Hippocampal formation (tissue), 2 donors: ENCODE results near the gene RABEPK.
A peak's percentile ranks its signal among the peaks of the same experiment; 100 is the strongest.
"Not testable (repeated sequence)": the region's sequence is repeated elsewhere in the genome, so short reads cannot be mapped to it uniquely, and the experiment has no call there.

ENCODE experiments used
- DNase-seq, 2 donors: peaks; one replicate each; lab custom pipeline; 2025; lab: John Stamatoyannopoulos, UW

Gene RABEPK

DNA sequence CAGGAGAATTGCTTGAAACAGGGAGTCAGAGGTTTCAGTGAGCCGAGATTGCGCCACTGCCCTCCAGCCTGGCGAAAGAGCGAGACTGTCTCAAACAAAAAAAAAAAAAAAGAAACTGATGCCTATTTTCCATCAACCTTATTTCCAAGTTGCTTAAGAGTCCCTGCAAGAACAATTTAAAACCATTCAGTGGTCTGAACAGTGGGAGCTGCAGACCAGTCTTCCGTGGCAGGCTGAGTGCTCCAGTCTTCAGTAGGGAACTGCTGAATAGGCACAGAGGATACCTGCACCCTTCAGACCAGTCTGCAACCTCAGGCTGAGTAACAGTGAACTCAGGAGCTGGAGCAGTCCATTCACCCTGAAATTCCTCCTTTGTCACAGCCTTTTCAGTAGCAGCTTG is 5.9 kb upstream of the RABEPK start:
- DNase-seq: not testable (repeated sequence)

DNA sequence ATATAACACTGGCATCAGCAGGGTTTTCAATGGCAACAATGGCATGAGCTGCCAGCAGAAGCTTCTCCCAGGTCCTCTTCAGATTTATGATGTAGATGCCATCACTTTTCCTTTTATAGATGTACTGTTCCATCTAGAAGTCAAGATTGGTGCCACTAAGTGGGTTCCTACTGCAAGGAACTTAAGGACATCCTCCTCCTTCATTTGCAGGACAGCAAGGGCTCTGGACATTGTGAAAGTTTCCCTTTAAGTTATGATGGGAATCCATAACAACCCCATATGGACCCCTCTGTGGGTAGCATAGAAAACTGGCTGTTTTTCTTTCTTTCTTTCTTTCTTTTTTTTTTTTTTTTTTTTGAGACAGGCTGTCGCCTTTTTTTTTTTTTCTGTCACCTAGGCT is 4.8 kb upstream of the RABEPK start:
- not testable (repeated sequence) for DNase-seq

DNA sequence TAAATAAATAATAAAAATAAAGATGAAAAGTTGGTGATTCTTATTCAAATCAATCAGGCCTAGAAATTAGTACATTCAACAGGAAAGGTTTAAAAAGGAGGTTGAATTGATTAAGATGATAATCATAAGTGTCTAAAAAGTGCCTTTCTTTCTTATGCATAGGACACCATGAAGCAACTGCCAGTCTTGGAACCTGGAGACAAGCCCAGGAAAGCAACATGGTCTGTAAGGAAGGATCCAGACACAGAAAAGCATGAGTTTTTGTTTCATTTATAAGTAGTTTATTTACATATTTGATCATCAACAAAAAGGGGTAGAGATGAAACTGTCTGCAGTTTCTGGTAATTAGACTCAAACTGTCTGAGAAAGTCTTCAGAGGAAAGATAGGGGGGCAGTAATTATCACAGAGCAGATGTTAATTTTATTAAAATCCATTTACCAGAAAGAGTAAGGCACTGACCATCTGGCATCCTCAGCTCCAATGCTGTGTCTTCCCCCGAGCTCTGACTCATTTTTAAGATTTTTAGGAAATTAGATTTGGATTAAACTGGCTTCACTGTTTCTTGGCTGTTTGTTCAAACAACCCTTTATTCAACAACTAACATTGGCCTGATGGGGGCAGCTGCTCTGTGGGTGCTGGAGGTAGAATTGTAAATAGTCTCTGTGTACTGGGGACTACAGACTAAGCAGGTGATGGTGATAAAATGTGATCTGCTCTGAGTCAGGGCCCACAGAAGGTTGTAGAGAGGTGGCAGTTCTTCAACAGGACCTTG is 2.7 kb downstream of the RABEPK start:
- DNase-seq: no peak

DNA sequence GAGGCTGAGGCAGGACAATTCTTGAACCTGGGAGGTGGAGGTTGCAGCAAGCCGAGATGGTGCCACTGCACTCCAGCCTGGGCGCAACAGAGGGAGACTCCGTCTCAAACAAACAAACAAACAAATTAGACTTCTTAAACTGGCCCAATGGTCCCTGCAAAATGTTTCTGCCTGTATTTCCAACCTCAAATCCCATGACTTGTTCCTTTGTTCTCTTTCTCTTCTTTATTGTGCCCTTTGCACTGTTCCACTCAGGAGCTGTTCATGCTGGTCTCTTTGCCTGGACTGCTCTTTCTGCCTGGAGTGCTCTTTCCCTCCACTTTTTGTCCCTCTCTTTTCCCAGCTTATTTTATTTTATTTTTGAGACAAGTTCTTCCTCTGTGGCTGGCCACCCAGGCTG is 4.1 kb downstream of the RABEPK start:
- DNase-seq: no peak

DNA sequence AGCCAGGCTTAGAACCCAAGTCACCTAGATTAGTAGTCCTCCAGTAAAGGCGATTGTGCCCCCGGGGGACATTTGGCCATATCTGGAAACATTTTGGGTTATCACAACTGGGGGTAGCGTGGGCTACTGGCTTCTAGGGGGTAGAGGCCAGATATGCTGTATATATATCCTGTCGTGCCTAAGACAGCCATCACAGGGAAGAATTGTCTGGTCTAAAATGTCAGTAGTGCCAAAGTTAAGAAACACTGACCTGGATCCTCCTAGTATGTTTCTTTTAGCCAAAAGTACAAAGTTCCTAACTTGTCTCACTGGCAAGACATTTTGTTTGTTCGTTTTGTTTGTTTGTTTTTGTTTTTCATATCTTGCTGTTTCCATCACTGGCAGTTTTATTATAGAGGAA is 13.8 kb downstream of the RABEPK start:
- no peak for DNase-seq

DNA sequence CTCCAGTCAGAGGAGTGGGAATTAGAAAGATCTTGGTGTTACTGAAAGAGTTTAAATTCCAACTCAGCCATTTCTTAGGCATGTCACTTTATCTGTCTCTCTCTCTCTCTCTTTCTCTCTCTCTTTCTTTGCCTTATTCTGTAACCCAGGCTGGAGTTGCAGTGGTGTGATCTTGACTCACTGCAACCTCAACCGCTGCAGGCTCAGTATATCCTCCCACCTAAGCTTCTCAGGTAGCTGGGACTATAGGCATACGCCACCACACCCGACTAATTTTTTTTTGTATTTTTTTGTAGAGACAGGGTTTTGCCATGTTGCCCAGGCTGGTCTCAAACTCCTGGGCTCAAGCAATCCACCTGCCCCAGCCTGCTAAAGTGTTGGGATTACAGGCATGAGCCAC is 18.3 kb downstream of the RABEPK start:
- DNase-seq: no peak

DNA sequence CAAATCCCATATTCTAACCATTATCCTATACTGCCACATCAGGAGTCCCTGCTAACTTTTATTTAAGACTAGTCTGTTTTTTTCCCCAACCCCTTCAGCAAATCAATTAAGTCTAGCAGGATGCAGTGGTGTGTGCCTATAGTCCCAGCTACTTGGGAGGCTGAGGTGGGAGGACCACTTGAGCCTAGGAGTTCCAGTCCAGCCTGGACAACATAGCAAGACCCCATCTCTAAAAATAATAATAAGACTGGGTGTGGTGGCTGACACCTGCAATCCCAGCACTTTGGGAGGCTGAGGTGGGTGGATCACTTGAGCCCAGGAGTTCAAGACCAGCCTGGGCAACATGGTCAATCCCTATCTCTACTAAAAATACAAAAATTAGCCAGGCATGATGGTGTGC is 24.5 kb downstream of the RABEPK start:
- DNase-seq: not testable (repeated sequence)

DNA sequence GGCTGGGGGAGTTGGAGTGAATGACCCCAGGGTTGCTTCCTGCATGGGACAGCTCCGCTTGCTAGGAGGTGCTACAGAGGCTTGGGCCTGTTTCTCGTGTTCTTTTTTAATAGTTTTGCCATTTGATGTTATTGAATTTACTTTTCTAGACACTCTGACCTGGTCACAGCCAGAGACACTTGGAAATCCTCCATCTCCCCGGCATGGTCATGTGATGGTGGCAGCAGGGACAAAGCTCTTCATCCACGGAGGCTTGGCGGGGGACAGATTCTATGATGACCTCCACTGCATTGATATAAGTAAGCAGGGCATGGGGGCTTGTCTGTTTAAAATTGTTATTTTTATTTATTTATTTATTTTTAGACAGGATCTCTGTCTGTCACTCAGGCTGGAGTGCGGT is 27.4 kb downstream of the RABEPK start:
- no peak for DNase-seq

DNA sequence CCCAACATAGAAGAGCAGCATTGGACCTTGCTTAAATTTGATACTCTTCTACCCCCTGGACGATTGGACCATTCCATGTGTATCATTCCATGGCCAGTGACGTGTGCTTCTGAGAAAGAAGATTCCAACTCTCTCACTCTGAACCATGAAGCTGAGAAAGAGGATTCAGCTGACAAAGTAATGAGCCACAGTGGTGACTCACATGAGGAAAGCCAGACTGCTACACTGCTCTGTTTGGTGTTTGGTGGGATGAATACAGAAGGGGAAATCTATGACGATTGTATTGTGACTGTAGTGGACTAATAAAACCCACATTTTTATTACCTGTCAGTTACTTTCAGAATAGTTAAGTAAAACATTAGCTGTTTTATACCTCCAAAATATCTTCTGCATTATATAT is 33.3 kb downstream of the RABEPK start:
- DNase-seq: no peak

DNA sequence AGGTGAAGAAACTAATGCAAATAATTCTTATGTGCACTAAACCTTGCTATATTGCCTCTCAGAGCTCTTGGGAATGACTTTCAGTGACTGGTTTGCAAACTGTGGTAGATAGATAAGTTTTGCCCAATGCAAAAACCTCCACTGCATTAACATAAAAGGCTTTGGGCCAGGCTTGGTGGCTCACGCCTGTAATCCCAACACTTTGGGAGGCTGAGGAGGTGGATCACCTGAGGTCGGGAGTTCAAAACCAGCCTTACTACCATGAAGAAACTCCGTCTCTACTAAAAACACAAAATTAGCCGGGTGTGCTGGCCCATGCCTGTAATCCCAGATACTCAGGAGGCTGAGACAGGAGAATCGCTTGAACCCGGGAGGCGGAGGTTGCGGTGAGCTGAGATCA is 33.8 kb downstream of the RABEPK start:
- DNase-seq: not testable (repeated sequence)

DNA sequence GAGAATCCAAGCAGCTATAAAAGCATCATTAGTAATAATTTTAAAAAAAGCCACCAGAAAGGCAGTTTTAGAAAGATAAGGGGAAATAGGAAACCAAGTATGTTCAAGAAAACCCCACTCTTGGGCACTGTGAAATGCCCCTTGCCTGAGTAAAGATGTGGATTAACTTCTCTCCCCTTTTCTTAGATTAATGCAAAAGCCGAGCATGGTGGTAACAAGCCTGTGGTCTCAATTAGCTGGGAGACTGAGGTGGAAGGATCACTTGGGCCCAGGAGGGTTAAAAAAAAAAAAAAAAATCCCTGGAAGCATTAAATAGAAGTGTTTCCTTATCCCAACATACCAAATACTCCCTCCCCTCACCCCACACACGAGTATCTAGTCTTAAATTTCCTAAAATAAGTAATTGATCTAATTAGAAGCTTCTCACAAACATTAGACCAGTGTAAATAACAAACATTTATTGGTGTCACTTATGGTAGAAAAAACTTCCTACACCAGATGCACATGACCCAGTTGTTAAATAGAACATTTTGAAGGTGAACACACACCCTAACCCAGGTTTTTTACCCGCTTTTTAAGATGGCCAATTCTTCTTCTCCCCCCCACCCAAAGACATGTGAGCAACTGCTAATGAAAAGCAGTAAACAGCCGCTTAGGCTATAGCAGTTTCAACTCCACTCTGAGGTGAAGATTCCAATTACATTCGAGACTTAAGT is 35.6 kb downstream of the RABEPK start:
- DNase-seq: no peak

DNA sequence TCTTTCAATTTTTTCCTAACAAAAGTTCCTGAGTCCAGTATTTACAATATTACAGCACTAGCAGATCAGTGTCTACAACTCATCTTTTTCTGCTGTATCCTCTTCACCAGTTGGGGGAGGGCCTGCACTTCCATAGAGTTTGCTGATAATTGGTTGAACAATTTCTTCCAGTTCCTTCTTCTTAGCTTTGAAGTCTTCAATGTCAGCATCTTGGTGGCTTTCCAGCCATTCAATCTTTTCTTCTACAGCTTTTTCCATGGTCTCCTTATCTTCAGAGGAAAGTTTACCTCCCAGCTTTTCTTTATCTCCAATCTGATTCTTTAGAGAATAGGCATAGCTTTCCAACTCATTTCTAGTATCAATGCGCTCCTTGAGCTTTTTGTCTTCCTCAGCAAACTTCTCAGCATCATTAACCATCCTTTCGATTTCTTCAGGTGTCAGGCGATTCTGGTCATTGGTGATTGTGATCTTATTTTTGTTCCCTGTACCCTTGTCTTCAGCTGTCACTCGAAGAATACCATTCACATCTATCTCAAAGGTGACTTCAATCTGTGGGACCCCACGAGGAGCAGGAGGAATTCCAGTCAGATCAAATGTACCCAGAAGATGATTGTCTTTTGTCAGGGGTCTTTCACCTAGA is 36.3 kb downstream of the RABEPK start:
- DNase-seq: not testable (repeated sequence)

DNA sequence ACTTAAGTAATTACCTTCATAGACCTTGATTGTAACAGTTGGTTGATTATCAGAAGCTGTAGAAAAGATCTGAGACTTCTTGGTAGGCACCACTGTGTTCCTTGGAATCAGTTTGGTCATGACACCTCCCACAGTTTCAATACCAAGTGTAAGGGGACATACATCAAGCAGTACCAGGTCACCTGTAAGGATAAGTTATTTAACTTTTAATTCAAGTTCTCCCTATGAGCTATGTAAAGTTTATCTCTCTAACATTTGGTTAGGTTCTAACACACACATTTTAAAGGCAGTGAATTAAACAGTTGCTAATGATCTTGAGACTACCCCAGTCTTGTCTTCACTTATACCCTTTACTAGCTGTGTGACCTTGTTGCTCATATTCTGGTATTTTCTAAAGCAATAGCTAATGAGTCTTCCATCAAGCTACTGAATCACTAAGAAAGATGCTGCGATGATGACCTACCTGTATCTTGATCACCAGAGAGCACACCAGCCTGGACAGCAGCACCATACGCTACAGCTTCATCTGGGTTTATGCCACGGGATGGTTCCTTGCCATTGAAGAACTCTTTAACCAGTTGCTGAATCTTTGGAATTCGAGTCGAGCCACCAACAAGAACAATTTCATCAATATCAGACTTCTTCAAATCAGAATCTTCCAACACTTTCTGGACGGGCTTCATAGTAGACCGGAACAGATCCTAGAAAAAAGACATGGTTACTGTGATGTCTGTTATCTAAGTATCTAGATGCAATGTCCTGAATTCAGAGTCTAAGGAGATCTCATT is 38.0 kb downstream of the RABEPK start:
- no peak for DNase-seq

DNA sequence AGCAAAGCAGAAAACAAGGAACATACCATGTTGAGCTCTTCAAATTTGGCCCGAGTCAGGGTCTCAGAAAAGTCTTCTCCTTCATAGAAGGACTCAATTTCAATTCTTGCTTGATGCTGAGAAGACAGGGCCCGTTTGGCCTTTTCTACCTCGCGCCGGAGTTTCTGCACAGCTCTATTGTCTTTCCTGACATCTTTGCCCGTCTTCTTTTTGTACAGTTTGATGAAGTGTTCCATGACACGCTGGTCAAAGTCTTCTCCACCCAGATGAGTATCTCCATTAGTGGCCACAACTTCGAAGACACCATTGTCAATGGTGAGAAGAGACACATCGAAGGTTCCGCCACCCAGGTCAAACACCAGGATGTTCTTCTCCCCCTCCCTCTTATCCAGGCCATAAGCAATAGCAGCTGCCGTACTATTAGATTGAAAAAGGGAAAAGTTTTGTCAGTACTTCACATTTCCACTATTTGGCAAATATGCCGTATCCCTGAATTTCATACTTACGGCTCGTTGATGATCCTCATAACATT is 38.6 kb downstream of the RABEPK start:
- no peak for DNase-seq

DNA sequence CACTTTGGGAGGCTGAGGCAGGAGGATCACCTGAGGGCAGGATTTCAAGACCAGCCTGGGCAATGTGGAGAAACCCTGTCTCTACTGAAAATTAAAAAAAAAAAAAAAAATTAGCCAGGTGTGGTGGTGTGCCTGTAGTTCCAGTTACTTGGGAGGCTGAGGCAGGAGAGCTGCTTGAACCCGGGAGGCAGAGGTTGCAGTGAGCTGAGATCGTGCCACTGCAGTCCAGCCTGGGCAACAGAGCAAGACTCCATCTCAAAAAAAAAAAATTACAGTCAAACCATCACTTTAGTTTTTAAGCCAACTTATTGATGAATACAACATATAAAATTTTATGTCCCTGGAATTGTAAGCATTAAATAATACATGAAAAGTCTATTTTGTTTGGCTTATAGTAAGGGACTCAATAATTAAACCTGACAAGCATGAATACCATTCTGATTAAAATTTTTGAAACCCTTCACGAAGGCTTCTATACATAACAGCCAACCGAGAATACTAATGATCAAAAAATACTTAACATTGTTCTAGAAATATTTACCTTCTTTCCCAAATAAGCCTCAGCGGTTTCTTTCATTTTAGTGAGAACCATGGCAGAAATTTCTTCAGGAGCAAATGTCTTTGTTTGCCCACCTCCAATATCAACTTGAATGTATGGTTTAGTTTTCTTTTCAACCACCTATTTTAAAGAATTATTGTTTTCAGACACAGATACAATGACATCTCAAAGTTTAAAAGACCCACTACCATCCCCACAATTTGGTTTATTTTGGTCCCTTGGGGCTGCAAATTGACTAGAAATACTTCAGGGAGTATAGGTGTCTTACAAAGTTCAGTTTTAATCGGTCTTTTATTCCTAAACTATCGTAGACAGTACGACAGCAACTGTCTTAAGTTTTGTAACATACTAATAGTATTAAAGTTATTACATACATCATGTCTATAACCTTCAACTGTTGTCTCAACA is 39.6 kb downstream of the RABEPK start:
- no peak for DNase-seq

DNA sequence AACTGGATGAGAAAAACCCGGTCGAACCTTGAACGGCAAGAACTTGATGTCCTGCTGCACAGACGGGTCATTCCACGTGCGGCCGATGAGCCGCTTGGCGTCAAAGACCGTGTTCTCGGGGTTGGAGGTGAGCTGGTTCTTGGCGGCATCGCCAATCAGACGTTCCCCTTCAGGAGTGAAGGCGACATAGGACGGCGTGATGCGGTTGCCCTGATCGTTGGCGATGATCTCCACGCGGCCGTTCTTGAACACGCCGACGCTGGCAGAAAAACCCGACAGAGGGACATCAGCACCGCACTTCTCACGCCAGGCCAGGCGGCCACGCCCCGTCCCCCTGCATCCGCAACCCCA is 40.3 kb downstream of the RABEPK start:
- no peak for DNase-seq

DNA sequence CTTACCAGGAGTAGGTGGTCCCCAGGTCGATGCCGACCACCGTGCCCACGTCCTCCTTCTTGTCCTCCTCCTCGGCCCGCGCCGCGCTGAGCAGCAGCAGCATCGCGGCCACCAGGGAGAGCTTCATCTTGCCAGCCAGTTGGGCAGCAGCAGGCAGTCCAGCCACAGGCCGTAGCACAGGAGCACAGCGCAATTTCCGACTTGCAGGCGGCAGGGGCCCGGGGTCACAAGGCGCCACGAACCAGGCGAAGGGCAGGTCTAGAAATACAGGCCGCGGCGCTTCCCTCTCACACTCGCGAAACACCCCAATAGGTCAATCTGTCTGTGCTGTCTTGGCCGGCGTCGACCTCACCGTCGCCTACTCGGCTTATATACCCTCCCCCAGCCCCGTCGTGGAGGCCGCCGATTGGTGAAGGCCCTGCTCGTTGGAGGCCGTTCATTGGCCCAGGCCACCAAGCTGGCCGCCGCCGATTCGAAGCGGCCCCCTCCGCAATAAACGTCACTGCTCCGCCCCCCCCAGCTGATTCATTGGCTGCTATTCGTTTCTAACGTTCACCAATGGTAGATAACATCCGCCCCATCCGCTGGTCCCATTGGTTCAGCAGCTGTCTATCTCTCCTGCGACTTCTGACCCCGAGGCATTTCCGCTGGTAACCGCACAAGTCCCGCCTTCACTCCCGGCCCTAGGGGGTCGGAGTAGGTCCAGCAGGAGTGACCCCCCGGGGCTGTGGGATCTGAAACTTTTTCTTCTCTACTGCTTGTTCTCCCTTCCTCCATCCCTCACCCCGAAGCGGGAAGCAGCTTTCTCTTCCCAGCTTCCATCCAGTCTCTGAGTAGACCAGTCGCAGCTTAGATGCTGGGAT is 40.9 kb downstream of the RABEPK start, which contains the start of gene HSPA5:
Gene HSPA5 (minus strand): TSS at position 344 of the 863 bp plus-strand sequence. CDS start 217 bp downstream, at position 127.
- peak; percentile 98 to 99 for DNase-seq

DNA sequence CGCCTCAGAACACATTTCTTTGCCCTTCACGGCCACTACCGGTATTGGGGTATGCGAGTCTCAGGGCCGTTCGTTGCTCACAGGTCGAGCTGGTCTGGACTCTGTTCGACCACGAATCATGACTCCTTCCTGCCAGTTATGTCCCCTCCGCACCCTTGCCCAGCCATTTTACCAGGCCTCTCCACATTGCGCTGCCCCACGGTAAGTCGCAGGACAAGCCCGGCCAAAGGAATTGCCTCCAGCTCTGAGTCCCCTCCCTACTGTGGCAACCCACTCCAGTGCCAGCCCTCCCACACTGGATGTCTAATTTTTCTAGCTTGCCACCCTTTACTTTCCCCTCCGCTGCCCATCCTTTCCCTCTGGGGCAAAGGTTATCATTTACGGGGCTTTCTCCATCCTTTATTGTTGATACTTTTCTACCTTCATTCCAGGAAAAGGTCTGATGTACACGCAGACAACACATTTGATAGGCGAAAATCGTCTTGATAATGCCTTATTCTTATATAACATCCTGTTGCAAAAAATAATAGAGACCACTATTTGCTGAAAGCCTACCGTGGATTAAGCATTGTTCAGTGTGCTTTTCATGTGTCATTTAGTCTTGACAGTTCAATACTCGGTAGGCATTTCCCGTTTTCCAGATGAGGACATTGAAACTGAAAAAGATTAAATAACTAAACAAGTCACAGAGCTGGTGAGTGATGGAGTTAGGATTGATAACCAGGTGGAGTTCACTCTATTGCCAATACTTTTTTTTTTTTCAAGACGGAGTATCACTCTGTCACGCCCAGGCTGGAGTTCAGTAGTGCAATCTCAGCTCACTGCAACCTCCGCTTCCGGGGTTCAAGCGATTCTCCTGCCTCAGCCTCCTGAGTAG is 41.8 kb downstream of the RABEPK start:
- DNase-seq: peak in 1 of 2 donors; percentile 63

DNA sequence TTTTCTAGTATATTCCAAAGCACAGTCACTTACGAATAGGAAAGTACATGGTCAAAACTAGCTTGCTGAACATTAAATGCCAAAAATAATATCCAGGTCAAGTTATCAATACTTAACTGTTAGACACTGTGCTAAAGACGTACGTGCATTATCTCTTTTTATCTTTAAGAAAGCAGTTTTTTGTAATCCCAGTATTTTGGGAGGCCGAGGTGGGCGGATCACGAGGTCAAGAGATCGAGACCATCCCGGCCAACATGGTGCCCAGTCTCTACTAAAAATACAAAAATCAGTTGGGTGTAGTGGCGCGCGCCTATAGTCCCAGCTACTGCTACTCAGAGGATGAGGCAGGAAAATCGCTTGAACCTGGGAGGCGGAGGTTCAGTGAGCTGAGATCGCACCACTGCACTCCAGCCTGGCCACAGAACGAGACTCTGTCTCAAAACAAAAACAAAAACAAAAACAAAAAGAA is 43.5 kb downstream of the RABEPK start:
- no peak for DNase-seq
